Endodermal cell (in vitro differentiated cells): Measurements from ENCODE around the gene KLHL40. TPM values are rescaled to one million over a fixed set of nuclear protein-coding genes. Genes with fewer than 3 reads are reported as not detected.

Source experiments
- DNase-seq: peaks from one replicate; pipeline ENCODE4 v3.0.0-alpha.2; 2017
- H3K27ac ChIP-seq: 2 replicates; pipeline ENCODE4 v1.5.1; 2013; ENCODE audit warnings: mild to moderate bottlenecking, low read depth, low read length, moderate library complexity
- H3K27me3 ChIP-seq: 2 replicates; pipeline ENCODE4 v1.6.1; 2013; ENCODE audit warnings: mild to moderate bottlenecking, low read length, moderate library complexity; ENCODE audit not compliant: insufficient read depth, control insufficient read depth, poor library complexity, severe bottlenecking
- H3K36me3 ChIP-seq: 2 replicates; pipeline ENCODE4 v1.7.0; 2013; ENCODE audit warnings: mild to moderate bottlenecking, low read length, moderate library complexity; ENCODE audit not compliant: control insufficient read depth, insufficient read depth
- H3K4me1 ChIP-seq: one replicate; pipeline ENCODE4 v1.7.0; 2013; ENCODE audit warnings: low read length; ENCODE audit not compliant: control insufficient read depth, insufficient read depth
- H3K4me3 ChIP-seq: 2 replicates; pipeline ENCODE4 v1.5.1; 2013; ENCODE audit warnings: mild to moderate bottlenecking, low read length, moderate library complexity
- H3K9ac ChIP-seq: 2 replicates; pipeline ENCODE4 v1.6.1; 2013; ENCODE audit warnings: mild to moderate bottlenecking, low read length, moderate library complexity; ENCODE audit not compliant: poor library complexity, severe bottlenecking; ENCODE audit errors: extremely low read depth
- H3K9me3 ChIP-seq: 2 replicates; pipeline ENCODE4 v1.6.1; 2013; ENCODE audit warnings: mild to moderate bottlenecking, low read length, moderate library complexity; ENCODE audit not compliant: control insufficient read depth
- H3K27ac Mint-ChIP-seq: 2 replicates; pipeline ENCODE4 v1.8.0; 2020; ENCODE audit warnings: mixed read lengths
- H3K27me3 Mint-ChIP-seq: 2 replicates; pipeline ENCODE4 v1.8.0; 2021; ENCODE audit warnings: mild to moderate bottlenecking, mixed read lengths; ENCODE audit not compliant: insufficient read depth
- H3K36me3 Mint-ChIP-seq: 2 replicates; pipeline ENCODE4 v1.8.0; 2020; ENCODE audit warnings: low read depth, mixed read lengths
- H3K4me1 Mint-ChIP-seq: 2 replicates; pipeline ENCODE4 v1.8.0; 2020; ENCODE audit warnings: mixed read lengths
- H3K4me3 Mint-ChIP-seq: 2 replicates; pipeline ENCODE4 v1.8.0; 2020; ENCODE audit warnings: mild to moderate bottlenecking, moderate library complexity, mixed read lengths
- H3K9me3 Mint-ChIP-seq: 2 replicates; pipeline ENCODE4 v1.8.0; 2020; ENCODE audit warnings: mild to moderate bottlenecking, mixed read lengths
- WGBS, 2 experiments: methylation state at CpG; one replicate each; pipeline versions ENCODE4 v1.1.5 to v1.1.7; 2013; ENCODE audit warnings: missing lambda C conversion rate in 2 of 2, mixed read lengths in 1 of 2; ENCODE audit not compliant: insufficient coverage in 1 of 2, insufficient read length in 1 of 2; 5-methylcytosine and 5-hydroxymethylcytosine counted together
- total RNA-seq, 2 donors: library from RNA; stranded (reverse); fragmentation: NEBNext Ultra II Directional in 1 of 2; extraction: Animal tissue kit (Norgen Biotek cat#: 25700) in 1 of 2; gene quantifications; 2 replicates in 1 of 2; 3 replicates in 1 of 2; pipeline ENCODE4 v1.2.1, GENCODE V29; 2021
- TF ChIP-seq, protein P1 (sequence below): fragments of 200-600 bp; sonication (generic); conservative IDR thresholded peaks from 2 replicates; pipeline ENCODE4 v1.5.0; 2021; ENCODE audit warnings: antibody characterized with exemption, mild to moderate bottlenecking

Gene KLHL40
- total RNA-seq, 2 donors from 2014 or later, result not detected

- Histone ChIP-seq H3K4me3 (no peak overlapping the region), H3K27me3 (no peaks in the 10 kb centered on the region), H3K36me3 (no peaks in the 10 kb centered on the region), H3K9ac (no peak overlapping the region), H3K9me3 (no peaks in the 10 kb centered on the region), H3K4me1 (no peaks in the 10 kb centered on the region), H3K27ac (no peak overlapping the region)
- 90 to 98% methylated on average over 6 to 8 of the region's 8 CpGs for WGBS, 2 experiments
- H3K9me3 Mint-ChIP-seq, result no peaks in the 10 kb centered on the region
- H3K36me3 Mint-ChIP-seq, result no peaks in the 10 kb centered on the region
- H3K27me3 Mint-ChIP-seq, result peaks cover 3% of the 10 kb centered on the region
- TF ChIP-seq, protein P1, sequence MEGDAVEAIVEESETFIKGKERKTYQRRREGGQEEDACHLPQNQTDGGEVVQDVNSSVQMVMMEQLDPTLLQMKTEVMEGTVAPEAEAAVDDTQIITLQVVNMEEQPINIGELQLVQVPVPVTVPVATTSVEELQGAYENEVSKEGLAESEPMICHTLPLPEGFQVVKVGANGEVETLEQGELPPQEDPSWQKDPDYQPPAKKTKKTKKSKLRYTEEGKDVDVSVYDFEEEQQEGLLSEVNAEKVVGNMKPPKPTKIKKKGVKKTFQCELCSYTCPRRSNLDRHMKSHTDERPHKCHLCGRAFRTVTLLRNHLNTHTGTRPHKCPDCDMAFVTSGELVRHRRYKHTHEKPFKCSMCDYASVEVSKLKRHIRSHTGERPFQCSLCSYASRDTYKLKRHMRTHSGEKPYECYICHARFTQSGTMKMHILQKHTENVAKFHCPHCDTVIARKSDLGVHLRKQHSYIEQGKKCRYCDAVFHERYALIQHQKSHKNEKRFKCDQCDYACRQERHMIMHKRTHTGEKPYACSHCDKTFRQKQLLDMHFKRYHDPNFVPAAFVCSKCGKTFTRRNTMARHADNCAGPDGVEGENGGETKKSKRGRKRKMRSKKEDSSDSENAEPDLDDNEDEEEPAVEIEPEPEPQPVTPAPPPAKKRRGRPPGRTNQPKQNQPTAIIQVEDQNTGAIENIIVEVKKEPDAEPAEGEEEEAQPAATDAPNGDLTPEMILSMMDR, result no peak
- H3K27ac Mint-ChIP-seq, result no peak overlapping the region
- H3K4me1 Mint-ChIP-seq, result peaks cover 2% of the 10 kb centered on the region
- no peak overlapping the region for H3K4me3 Mint-ChIP-seq
- DNase-seq, result no peak
Observed at GRCh38 chr3:42666022-42666421, 19.3 kb upstream of the KLHL40 start.

GRCh38 chr3:42666577-42666998 lies 18.7 kb upstream of the KLHL40 start:
- no peaks in the 10 kb centered on the region for H3K27me3 ChIP-seq
- no peak for DNase-seq
- H3K36me3 ChIP-seq, result no peaks in the 10 kb centered on the region
- H3K9me3 ChIP-seq, result no peaks in the 10 kb centered on the region
- Mint-ChIP-seq H3K4me1 (peaks cover 2% of the 10 kb centered on the region), H3K9me3 (no peaks in the 10 kb centered on the region), H3K27me3 (peaks cover 3% of the 10 kb centered on the region), H3K4me3 (no peak overlapping the region), H3K36me3 (no peaks in the 10 kb centered on the region), H3K27ac (no peak overlapping the region)
- H3K4me1 ChIP-seq, result no peaks in the 10 kb centered on the region
- H3K9ac ChIP-seq, result no peak overlapping the region
- no peak overlapping the region for H3K4me3 ChIP-seq
- TF ChIP-seq, protein P1, result no peak
- 91 to 92% methylated on average over 4 of the region's 4 CpGs for WGBS, 2 experiments
- H3K27ac ChIP-seq, result no peak overlapping the region

- Histone ChIP-seq H3K4me3 (no peak overlapping the region), H3K36me3 (no peaks in the 10 kb centered on the region), H3K4me1 (no peaks in the 10 kb centered on the region), H3K9ac (no peak overlapping the region), H3K27me3 (peaks cover 2% of the 10 kb centered on the region), H3K9me3 (no peaks in the 10 kb centered on the region), H3K27ac (no peak overlapping the region)
- TF ChIP-seq, protein P1, result no peak
- WGBS, 2 experiments, result 89 to 100% methylated on average over 6 to 7 of the region's 7 CpGs
- Mint-ChIP-seq H3K36me3 (no peaks in the 10 kb centered on the region), H3K4me1 (peaks cover 2% of the 10 kb centered on the region), H3K27me3 (peaks cover 3% of the 10 kb centered on the region), H3K9me3 (no peaks in the 10 kb centered on the region), H3K4me3 (no peak overlapping the region), H3K27ac (no peak overlapping the region)
- DNase-seq, result no peak
Observed at GRCh38 chr3:42667096-42667522, 18.2 kb upstream of the KLHL40 start.
